T-cell (primary cell): ENCODE data around the gene TIE1. TPM values are rescaled to one million over a fixed set of nuclear protein-coding genes. Genes with fewer than 3 reads are reported as not detected.

Experiments
- ATAC-seq, 4 experiments: fragments of 200-7000 bp in 3 of 4; fragments of 150-1000 bp in 1 of 4; cut with Tn5 transposase; replicated peaks in 1 of 4; 1 replicate in 3 of 4; 2 replicates in 1 of 4; pipeline ENCODE4 v1.10.0; 2021; ENCODE audit warnings: moderate library complexity in 3 of 4, mild to moderate bottlenecking in 2 of 4, moderate number of reproducible peaks in 1 of 4
- CTCF ChIA-PET, 2 donors: fragments of 300-600 bp; sonication (Branson Sonifier 250); formaldehyde crosslinking; loops; one replicate each; lab custom pipeline; 2022; ENCODE audit warnings: antibody characterized with exemption in 2 of 2; lab: Charles Lee
- POLR2A ChIA-PET, 2 donors: fragments of 300-600 bp; sonication (Branson Sonifier 250); formaldehyde crosslinking; loops; one replicate each; lab custom pipeline; 2022; ENCODE audit warnings: antibody characterized with exemption in 2 of 2; lab: Charles Lee
- DNase-seq, 35 experiments: peaks; one replicate each; pipeline versions ENCODE4 v3.0.0 to v3.0.0-alpha.2; 2013 to 2023
- H3K27ac ChIP-seq: one replicate; pipeline ENCODE4 v1.5.1; 2013; ENCODE audit warnings: low read length
- H3K27me3 ChIP-seq, 2 experiments: replicated peaks in 1 of 2; 1 replicate in 1 of 2; 2 replicates in 1 of 2; pipeline versions ENCODE4 v1.6.1 to v1.7.0; 2013; ENCODE audit warnings: low read length in 1 of 2, mixed read lengths in 1 of 2; ENCODE audit not compliant: control insufficient read depth in 2 of 2, insufficient read depth in 2 of 2; ENCODE audit errors: extremely low read depth in 1 of 2
- H3K36me3 ChIP-seq, 2 donors: 1 replicate in 1 of 2; 2 replicates in 1 of 2; pipeline versions ENCODE4 v1.6.1 to v1.7.0; 2013; ENCODE audit warnings: low read length in 1 of 2; ENCODE audit not compliant: control insufficient read depth in 2 of 2, insufficient read depth in 1 of 2; ENCODE audit errors: extremely low read depth in 1 of 2
- H3K4me1 ChIP-seq, 2 experiments: 1 replicate in 1 of 2; 2 replicates in 1 of 2; pipeline versions ENCODE4 v1.6.1 to v1.7.0; 2013; ENCODE audit warnings: low read length in 2 of 2, mixed read lengths in 1 of 2; ENCODE audit not compliant: insufficient read depth in 2 of 2, control insufficient read depth in 1 of 2; ENCODE audit errors: extremely low read depth in 1 of 2
- H3K4me3 ChIP-seq, 2 donors: 1 replicate in 1 of 2; 2 replicates in 1 of 2; pipeline versions ENCODE4 v1.5.1 to v1.7.0; 2013; ENCODE audit warnings: mild to moderate bottlenecking in 2 of 2, low read length in 1 of 2, moderate library complexity in 1 of 2; ENCODE audit not compliant: control insufficient read depth in 1 of 2; ENCODE audit errors: extremely low read depth in 1 of 2
- H3K9me3 ChIP-seq: 2 replicates; pipeline ENCODE4 v1.7.0; 2013
- H3K27ac Mint-ChIP-seq, 2 donors: one replicate each; pipeline ENCODE4 v1.8.0; 2020 to 2021; ENCODE audit warnings: mild to moderate bottlenecking in 2 of 2, mixed read lengths in 2 of 2
- H3K27me3 Mint-ChIP-seq, 2 donors: one replicate each; pipeline ENCODE4 v1.8.0; 2021 to 2022; ENCODE audit warnings: mixed read lengths in 2 of 2
- H3K36me3 Mint-ChIP-seq: one replicate; pipeline ENCODE4 v1.8.0; 2021; ENCODE audit warnings: mixed read lengths
- H3K4me1 Mint-ChIP-seq, 3 donors: one replicate each; pipeline ENCODE4 v1.8.0; 2020 to 2022; ENCODE audit warnings: mixed read lengths in 3 of 3, mild to moderate bottlenecking in 1 of 3
- H3K4me3 Mint-ChIP-seq, 3 donors: one replicate each; pipeline ENCODE4 v1.8.0; 2020 to 2022; ENCODE audit warnings: mild to moderate bottlenecking in 3 of 3, mixed read lengths in 3 of 3, moderate library complexity in 3 of 3
- H3K9me3 Mint-ChIP-seq, 3 donors: one replicate each; pipeline ENCODE4 v1.8.0; 2020 to 2022; ENCODE audit warnings: mixed read lengths in 3 of 3
- WGBS: methylation state at CpG from one replicate; pipeline ENCODE4 v1.1.5; 2013; ENCODE audit warnings: missing lambda C conversion rate; ENCODE audit not compliant: insufficient coverage; 5-methylcytosine and 5-hydroxymethylcytosine counted together
- total RNA-seq, 35 experiments: library from RNA in 6 of 35; stranded (reverse) in 6 of 35; fragments of 120-200 nt in 1 of 35; gene quantifications; one replicate each; pipeline versions ENCODE4 v1.2.1 to v1.2.4 and lab custom pipeline; 2013 to 2026

TIE1 gene
- total RNA-seq, 5 donors from 2014 or later (not counting 1 experiment from before 2014, with no cell fraction given), result 0.26 to 1.9 (median 0.32) TPM

GRCh38 chr1:43354936-43355335 lies 54.2 kb downstream of the TIE1 start:
- DNase-seq (no peak), ATAC-seq (no peak)
- Mint-ChIP-seq H3K4me3 (no peak overlapping the region), H3K9me3 (no peaks in the 10 kb centered on the region), H3K27ac (no peak overlapping the region), H3K4me1 (peaks cover 17 to 28% (median 17%) of the 10 kb centered on the region in 3 donors), H3K36me3 (peaks cover 3% of the 10 kb centered on the region), H3K27me3 (no peaks in the 10 kb centered on the region)
- no peak overlapping the region for H3K27ac ChIP-seq
- no peaks in the 10 kb centered on the region for H3K9me3 ChIP-seq
- no peak overlapping the region for H3K4me3 ChIP-seq
- CTCF ChIA-PET, result interaction anchor here in 1 of 2 donors (0.6 to 1.0 kb wide), 2 partner anchors 8 to 36 kb away, joined by 3 read pairs; no protein-coding TSS in a partner anchor
- no peaks in the 10 kb centered on the region for H3K36me3 ChIP-seq
- POLR2A ChIA-PET, result interaction anchor here in 1 of 2 donors (0.7 kb wide), 1 partner anchor 9 kb away, joined by 6 read pairs; no protein-coding TSS in a partner anchor
- WGBS, result no CpG with 5 or more reads among the region's 2 CpGs
- no peaks in the 10 kb centered on the region for H3K27me3 ChIP-seq
- peaks cover 5 to 15% of the 10 kb centered on the region in 2 experiments for H3K4me1 ChIP-seq

DNA sequence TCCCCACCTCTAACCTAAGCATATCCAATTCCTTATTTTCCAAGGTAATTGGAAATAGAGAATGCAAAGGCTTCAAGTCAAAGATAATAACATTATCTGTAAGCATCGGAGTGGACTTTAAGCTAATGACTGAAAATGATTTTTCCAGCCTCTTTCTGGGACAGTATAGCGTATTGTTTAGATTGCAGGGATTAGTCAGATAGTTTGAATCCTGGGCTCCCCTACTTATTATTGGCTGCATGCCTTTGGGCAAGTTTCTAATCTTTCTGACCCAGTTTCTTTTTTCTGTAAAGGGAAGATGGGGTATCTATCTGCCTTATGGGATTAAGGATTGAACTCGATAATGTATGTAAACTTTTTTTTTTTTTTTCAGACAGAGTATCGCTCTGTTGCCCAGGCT lies 56.5 kb downstream of the TIE1 start:
- Histone ChIP-seq H3K36me3 (peaks cover 2 to 6% of the 10 kb centered on the region in 2 donors), H3K4me3 (no peak overlapping the region), H3K4me1 (peaks cover 5 to 15% of the 10 kb centered on the region in 2 experiments), H3K27ac (no peak overlapping the region), H3K9me3 (no peaks in the 10 kb centered on the region), H3K27me3 (no peaks in the 10 kb centered on the region)
- POLR2A ChIA-PET, result interaction anchor here (0.6 to 0.9 kb wide), 2 partner anchors 606 to 636 kb away, joined by 3 to 6 read pairs; no protein-coding TSS in a partner anchor
- H3K36me3 Mint-ChIP-seq, result peaks cover 10% of the 10 kb centered on the region
- DNase-seq (no peak), ATAC-seq (no peak)
- CTCF ChIA-PET, result interaction anchor here in 1 of 2 donors (0.6 kb wide), 2 partner anchors 11 to 432 kb away, joined by 3 to 4 read pairs; partner anchors contain the start of gene ELOVL1
- peak overlapping the region in 1 of 3 donors; percentile 85 for H3K4me3 Mint-ChIP-seq
- no peaks in the 10 kb centered on the region for H3K27me3 Mint-ChIP-seq
- no peak overlapping the region for H3K27ac Mint-ChIP-seq
- no peaks in the 10 kb centered on the region for H3K9me3 Mint-ChIP-seq
- WGBS, result no CpG with 5 or more reads among the region's 4 CpGs
- H3K4me1 Mint-ChIP-seq, result peaks cover 17 to 29% (median 19%) of the 10 kb centered on the region in 3 donors

DNA sequence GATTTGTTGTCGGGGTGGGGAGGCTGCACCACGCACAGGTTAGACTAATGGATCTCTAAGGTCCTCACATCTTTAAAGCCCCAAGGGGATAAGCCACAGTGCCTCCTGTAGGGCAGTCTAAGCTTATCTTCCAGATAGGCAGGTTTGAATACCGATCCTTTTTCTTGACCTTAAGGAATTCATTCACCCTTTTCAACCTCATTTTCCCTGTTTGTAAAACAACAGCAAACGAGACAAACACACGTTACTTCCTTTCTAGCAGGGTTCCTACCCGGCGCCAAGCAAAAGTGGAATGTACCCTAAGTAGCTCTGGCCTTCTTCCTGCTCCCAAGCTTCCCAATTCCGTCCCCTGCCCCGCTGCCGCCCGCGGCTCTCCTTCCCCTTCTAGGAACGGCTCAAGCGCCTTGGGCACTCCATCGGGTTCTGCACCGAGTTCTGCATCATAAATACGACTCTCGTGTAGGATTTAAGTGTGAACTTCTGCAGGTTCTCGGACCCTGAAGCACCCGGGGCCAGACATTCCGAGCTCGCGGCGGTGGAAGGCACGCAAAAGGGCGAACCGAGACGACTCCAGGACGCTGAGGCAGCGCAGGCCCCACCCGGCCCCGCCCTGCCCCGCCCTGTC lies 57.5 kb downstream of the TIE1 start:
- ChIA-PET POLR2A (interaction anchor here (0.6 to 1.6 kb wide), 4 partner anchors 11 to 635 kb away, joined by 3 to 5 read pairs (median 4); partner anchors contain the start of genes MED8 (in 1 of the 2) and SZT2 (in 1 of the 2)), CTCF (interaction anchor here (0.6 to 1.5 kb wide), 8 partner anchors 10 to 131 kb away, joined by 3 to 8 read pairs (median 4); partner anchors contain the start of genes MED8 (in 1 of the 2) and SZT2 (in 1 of the 2))
- peak overlapping the region; percentile 59 to 69 for H3K4me3 ChIP-seq
- H3K9me3 ChIP-seq, result no peaks in the 10 kb centered on the region
- H3K27ac ChIP-seq, result peak overlapping the region; percentile 64
- WGBS, result 0% methylated on average over 28 of the region's 33 CpGs
- H3K36me3 ChIP-seq, result peaks cover 7 to 12% of the 10 kb centered on the region in 2 donors
- Mint-ChIP-seq H3K4me1 (peaks cover 17 to 22% (median 19%) of the 10 kb centered on the region in 3 donors), H3K4me3 (peak overlapping the region; percentile 85 to 87 (median 87)), H3K36me3 (peaks cover 15% of the 10 kb centered on the region), H3K9me3 (no peaks in the 10 kb centered on the region), H3K27me3 (no peaks in the 10 kb centered on the region), H3K27ac (peak overlapping the region; percentile 87 to 88)
- DNase-seq (peak in 2 of 35 experiments; percentile 15 to 45), ATAC-seq (peak in 3 of 4 experiments; percentile 1 to 17 (median 8))
- H3K27me3 ChIP-seq, result no peaks in the 10 kb centered on the region
- peaks cover 5 to 15% of the 10 kb centered on the region in 2 experiments for H3K4me1 ChIP-seq

DNA sequence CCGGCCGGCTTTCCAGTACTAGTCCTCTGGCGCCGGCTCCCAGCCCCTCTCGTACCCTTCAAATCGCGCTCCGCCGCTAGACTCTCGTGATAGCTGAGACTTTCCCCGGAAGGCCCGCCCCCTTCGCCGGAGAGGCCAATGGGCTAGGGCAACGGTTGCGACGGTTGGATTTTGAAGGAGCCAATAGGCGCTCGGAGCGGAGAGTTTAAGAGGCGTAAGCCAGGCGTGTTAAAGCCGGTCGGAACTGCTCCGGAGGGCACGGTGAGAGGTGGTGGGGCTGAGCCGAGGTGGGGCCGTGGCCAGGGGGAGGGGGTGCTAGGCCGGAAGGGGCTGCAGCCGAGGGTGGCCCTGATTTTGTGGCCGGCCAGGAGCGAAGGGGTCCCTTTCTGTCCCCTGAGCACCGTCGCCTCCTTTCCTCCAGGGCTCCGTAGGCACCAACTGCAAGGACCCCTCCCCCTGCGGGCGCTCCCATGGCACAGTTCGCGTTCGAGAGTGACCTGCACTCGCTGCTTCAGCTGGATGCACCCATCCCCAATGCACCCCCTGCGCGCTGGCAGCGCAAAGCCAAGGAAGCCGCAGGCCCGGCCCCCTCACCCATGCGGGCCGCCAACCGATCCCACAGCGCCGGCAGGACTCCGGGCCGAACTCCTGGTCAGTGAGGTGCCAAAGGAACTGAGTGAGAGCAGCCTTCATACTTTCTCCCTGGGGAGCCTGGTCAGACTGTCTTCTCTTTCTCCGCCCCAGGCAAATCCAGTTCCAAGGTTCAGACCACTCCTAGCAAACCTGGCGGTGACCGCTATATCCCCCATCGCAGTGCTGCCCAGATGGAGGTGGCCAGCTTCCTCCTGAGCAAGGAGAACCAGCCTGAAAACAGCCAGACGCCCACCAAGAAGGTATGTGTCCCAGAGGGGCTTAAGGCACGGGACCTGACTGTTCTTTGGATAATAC lies 58.2 kb downstream of the TIE1 start, which contains the start of gene CDC20:
TSS of gene CDC20 (plus strand) at position 236 of the 948 bp plus-strand sequence. CDS start at position 471, 235 bp downstream.
- ATAC-seq (peak; percentile 98 to 100 (median 100)), DNase-seq (peak; percentile 93 to 99 (median 96))
- Histone ChIP-seq H3K4me3 (peak within 1 kb of the TSS; percentile 59 to 69), H3K27me3 (no peaks in the 10 kb centered on the region), H3K36me3 (peaks cover 7 to 20% of the 10 kb centered on the region in 2 donors), H3K9me3 (no peaks in the 10 kb centered on the region), H3K4me1 (peaks cover 5 to 15% of the 10 kb centered on the region in 2 experiments), H3K27ac (peak within 1 kb of the TSS; percentile 64)
- H3K36me3 Mint-ChIP-seq, result peaks cover 19% of the 10 kb centered on the region
- H3K4me1 Mint-ChIP-seq, result peaks cover 17 to 26% (median 19%) of the 10 kb centered on the region in 3 donors
- ChIA-PET POLR2A (interaction anchor here in 1 of 2 donors (0.6 to 1.6 kb wide), 2 partner anchors 30 to 1853 kb away, joined by 5 to 12 read pairs; partner anchors contain the start of genes MED8 and SZT2), CTCF (interaction anchor here (0.6 to 1.5 kb wide), 7 partner anchors 9 to 132 kb away, joined by 3 to 8 read pairs (median 4); partner anchors contain the start of genes MED8 (in 1 of the 2) and SZT2 (in 1 of the 2))
- H3K9me3 Mint-ChIP-seq, result no peaks in the 10 kb centered on the region
- peak within 1 kb of the TSS; percentile 85 to 87 (median 87) for H3K4me3 Mint-ChIP-seq
- WGBS, result 4% methylated on average over 55 of the region's 59 CpGs
- no peaks in the 10 kb centered on the region for H3K27me3 Mint-ChIP-seq
- peak within 1 kb of the TSS; percentile 87 to 88 for H3K27ac Mint-ChIP-seq

DNA sequence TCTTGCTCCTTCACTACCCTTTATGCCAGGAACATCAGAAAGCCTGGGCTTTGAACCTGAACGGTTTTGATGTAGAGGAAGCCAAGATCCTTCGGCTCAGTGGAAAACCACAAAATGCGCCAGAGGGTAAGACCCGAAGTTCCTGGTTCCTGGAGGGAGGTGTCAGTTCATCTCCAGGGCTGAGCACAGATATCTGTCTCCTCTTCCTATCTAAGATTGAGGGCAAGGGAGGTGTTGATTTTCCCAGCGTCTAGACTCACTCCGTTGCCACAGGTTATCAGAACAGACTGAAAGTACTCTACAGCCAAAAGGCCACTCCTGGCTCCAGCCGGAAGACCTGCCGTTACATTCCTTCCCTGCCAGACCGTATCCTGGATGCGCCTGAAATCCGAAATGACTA lies 58.9 kb downstream of the TIE1 start:
- Mint-ChIP-seq H3K9me3 (no peaks in the 10 kb centered on the region), H3K4me3 (peak overlapping the region; percentile 66 to 87 (median 85))
- CTCF ChIA-PET, result no interaction called here

More for the DNA sequence above, 58.9 kb downstream of the TIE1 start:
- no peaks in the 10 kb centered on the region for H3K27me3 Mint-ChIP-seq
- H3K27ac ChIP-seq, result no peak overlapping the region
- no peaks in the 10 kb centered on the region for H3K27me3 ChIP-seq
- peaks cover 5 to 15% of the 10 kb centered on the region in 2 experiments for H3K4me1 ChIP-seq
- no peak overlapping the region for H3K4me3 ChIP-seq
- ATAC-seq (no peak), DNase-seq (no peak)
- POLR2A ChIA-PET, result interaction anchor here in 1 of 2 donors (0.6 kb wide), 1 partner anchor 1852 kb away, joined by 12 read pairs; no protein-coding TSS in a partner anchor
- no peaks in the 10 kb centered on the region for H3K9me3 ChIP-seq
- peaks cover 24% of the 10 kb centered on the region for H3K36me3 Mint-ChIP-seq
- WGBS, result 53% methylated on average over 3 of the region's 11 CpGs
- H3K27ac Mint-ChIP-seq, result no peak overlapping the region
- peaks cover 7 to 27% of the 10 kb centered on the region in 2 donors for H3K36me3 ChIP-seq
- H3K4me1 Mint-ChIP-seq, result peaks cover 17 to 28% (median 19%) of the 10 kb centered on the region in 3 donors
